GM19035 (cell line): ENCODE measurements around the gene SLC25A36.
A peak's percentile ranks its signal among the peaks of the same experiment; 100 is the strongest.
"Not testable (repeated sequence)": the region's sequence is repeated elsewhere in the genome, so short reads cannot be mapped to it uniquely, and the experiment has no call there.

ENCODE experiments used
- ATAC-seq: cut with Tn5 transposase; IDR thresholded peaks from one replicate; pipeline ENCODE4 v1.9.1; 2021; ENCODE audit not compliant: unreplicated experiment

The SLC25A36 gene

GRCh38 chr3:140994316-140994715 lies 52.7 kb downstream of the SLC25A36 start:
- ATAC-seq = no peak

- not testable (repeated sequence) for ATAC-seq
Observed at GRCh38 chr3:140994861-140995260, 53.2 kb downstream of the SLC25A36 start.

DNA sequence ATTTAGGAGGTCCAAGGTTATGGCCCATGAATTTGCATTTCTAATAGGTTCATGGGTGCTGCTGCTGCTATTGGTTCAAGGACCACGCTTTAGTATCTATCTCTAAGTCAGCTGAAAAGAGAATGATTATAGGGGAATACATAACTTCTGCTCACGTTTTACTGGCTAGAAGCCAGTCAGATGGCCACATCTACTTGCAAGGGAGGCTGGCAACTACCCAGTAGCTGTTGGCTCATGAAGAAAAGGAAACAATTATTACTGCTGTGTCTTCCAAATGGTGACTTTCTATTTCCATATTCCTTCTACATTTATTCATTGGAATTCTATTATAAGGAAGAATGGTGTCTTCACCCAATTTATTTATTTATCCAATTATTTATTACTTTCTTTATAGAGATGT lies 54.2 kb downstream of the SLC25A36 start:
- ATAC-seq = no peak

DNA sequence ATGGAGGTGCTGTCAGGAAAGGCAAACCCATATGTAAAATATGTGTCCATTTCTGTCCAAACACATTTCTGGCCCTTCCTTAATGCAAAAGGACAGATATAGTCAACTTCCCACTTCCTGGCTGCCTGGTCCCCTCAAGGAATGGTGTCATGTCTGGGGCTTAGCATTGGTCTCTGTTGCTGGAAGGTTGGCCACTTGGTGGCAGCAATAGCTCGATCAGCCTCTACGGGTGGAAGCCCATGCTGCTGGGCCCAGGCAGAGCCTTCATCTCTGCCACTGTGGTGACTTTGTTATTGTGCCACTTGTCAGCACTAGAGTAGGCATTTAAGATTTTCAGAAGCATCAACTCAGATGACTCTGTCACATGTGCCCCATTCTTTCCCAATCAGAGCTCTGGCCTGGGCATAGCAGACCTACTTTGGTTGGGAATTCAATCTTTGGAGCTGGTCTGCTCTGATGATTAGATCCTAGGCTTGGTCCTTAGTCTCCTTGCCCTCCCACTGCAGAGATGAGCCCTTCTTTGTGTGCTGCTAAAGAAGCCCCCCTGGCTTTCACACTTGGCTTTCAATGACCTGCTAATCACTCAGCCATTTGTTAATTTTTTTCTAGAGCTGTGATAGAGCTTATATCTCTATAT lies 58.5 kb downstream of the SLC25A36 start:
- peak; percentile 50 for ATAC-seq

DNA sequence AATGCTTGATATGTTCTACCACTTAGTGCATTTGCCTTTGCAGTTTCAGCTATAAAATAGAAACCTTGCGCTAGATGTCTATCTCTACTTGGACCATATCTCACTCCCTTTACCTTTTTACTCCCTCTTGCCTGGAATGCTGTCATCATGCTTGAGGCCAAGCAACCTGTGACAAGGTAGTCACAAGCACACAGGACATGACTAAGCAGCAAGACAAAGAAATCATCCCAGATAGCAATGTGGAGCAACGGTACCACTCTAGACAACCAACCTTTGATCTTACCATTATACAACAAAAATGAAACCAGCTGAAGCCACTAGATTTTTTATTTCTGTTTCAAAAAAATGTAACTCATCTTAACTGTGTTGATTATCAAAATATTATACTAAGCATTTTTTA lies 59.0 kb downstream of the SLC25A36 start:
- ATAC-seq = no peak

DNA sequence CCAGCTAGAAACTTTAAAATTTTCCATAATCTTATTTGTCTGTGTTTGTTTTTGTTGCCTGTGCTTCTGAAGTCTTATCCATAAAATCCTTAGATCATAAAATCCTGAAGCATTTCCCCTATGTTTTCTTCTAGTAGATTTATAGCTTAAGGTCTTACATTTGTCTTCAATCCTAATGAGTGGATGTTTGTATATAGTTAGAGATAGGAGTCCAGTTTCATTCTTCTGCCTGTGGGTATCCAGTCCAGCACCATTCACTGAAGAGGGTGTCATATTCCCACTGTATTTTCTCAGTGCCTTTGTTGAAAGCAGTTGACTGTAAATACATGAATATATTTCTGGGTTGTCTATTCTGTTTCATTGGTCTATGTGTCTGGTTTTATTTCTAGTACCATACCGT lies 64.7 kb downstream of the SLC25A36 start:
- ATAC-seq = no peak

DNA sequence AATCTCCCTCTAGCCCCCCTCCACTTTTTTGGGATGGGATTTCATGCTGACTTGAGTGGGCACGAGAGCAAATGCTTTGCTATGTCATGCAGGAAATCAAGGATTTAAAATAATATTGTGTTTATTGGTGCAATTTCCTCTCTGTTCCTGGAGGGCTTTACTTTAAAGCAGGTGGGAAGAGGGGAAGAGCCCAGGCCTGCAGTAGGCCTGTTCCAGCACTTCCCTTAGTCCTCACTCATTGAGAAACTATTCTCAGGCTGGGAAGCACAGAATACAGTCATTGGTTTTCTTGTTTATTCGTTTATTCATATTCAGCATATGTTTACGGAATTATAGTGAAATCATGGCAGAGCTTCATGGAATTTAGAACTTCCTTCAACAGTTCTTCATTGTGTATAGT lies 67.9 kb downstream of the SLC25A36 start:
- ATAC-seq = no peak

- ATAC-seq = peak; percentile 96
Observed at GRCh38 chr3:141011232-141011996, 69.8 kb downstream of the SLC25A36 start.

GRCh38 chr3:141011997-141012262 lies 70.3 kb downstream of the SLC25A36 start:
- peak; percentile 18 for ATAC-seq

DNA sequence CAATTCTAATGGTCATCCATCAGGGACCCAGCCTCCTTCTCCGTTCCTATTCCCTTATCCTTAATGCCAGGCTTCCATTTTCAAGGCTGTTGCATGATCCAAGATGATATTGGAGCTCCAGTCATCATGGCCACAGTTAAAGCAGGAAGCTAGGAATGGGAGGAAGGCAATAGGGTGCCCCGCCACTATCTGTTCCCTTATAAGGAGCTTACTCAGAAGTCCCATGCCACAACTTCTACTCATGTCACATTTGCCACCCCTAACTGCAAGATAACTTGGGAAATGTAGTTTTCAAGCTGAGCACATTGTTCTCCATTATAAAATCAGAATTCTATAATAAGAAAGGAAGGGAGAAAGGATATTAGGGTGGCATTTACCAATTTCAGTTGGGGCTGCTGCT lies 70.9 kb downstream of the SLC25A36 start:
- ATAC-seq = no peak

DNA sequence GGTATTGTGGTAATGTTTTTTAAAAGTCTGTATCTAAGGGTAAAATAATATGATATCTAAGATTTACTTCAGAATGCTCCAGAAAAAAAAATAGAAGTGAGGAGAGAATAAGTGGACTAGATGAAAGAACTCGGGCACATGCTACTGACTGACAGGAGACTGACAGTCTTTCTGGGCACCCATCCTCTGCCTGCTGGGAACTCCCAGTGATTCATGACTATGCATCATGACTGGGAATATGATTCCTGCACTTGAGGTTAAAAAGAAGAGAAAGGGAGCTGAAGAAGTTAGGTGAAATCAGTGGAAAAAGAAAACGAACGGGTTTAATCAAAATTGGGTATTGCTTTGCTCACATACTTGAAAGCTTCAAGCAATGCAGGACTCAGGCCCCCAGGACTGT lies 73.8 kb downstream of the SLC25A36 start:
- ATAC-seq = no peak

- not testable (repeated sequence) for ATAC-seq
Observed at GRCh38 chr3:141017366-141018322, 76.0 kb downstream of the SLC25A36 start.

DNA sequence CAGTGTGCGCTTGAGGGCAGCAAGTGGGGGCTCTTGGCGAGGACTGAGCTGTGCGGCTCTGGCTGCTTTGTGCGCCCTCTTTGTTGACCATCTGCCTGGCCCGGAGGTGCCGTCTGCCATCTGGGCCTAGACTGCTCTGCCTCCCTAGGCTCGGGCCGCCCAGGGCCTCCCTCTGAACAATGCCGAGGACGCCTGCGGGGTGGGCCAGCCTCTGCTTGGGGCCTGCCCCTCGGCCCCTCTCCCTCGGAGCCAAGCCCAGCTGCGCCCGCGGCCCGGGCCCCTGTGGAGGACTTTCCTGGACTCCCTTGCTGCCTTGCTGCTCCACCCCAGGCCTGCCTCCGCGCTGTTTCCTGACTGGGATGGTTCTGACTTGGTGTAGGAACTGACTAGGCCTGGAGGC lies 77.6 kb downstream of the SLC25A36 start:
- ATAC-seq = no peak

- no peak for ATAC-seq
Observed at GRCh38 chr3:141020143-141020830, 78.7 kb downstream of the SLC25A36 start.

GRCh38 chr3:141021261-141021660 lies 79.6 kb downstream of the SLC25A36 start:
- no peak for ATAC-seq
